Heart left ventricle (tissue), 16 donors: ENCODE data around the gene SUMO3. TPM values are rescaled to one million over a fixed set of nuclear protein-coding genes. Genes with fewer than 3 reads are reported as not detected.
A peak's percentile ranks its signal among the peaks of the same experiment; 100 is the strongest.

ENCODE experiments used
- ATAC-seq, 4 donors: fragments of 200-7000 bp; cut with Tn5 transposase; one replicate each; pipeline ENCODE4 v1.9.1; 2020 to 2022; ENCODE audit warnings: moderate library complexity in 4 of 4, mild to moderate bottlenecking in 3 of 4, moderate number of reproducible peaks in 1 of 4
- DNase-seq, 5 donors: peaks; one replicate each; pipeline ENCODE4 v3.0.0-alpha.2; 2020
- H3K27ac ChIP-seq, 12 donors: fragments of 200-600 bp; sonication (generic) in 4 of 12; one replicate each; pipeline versions ENCODE4 v1.5.0 to v1.8.0; 2016 to 2022; ENCODE audit warnings: mild to moderate bottlenecking in 2 of 12
- H3K27me3 ChIP-seq, 9 donors: fragments of 200-600 bp; sonication (generic) in 2 of 9; one replicate each; pipeline versions ENCODE4 v1.5.1 to v1.8.0; 2016 to 2022; ENCODE audit warnings: mild to moderate bottlenecking in 3 of 9
- H3K36me3 ChIP-seq, 9 donors: fragments of 200-600 bp; sonication (generic) in 2 of 9; one replicate each; pipeline versions ENCODE4 v1.5.0 to v1.8.0; 2018 to 2022; ENCODE audit warnings: mild to moderate bottlenecking in 2 of 9
- H3K4me1 ChIP-seq, 12 donors: fragments of 200-600 bp; sonication (generic) in 4 of 12; one replicate each; pipeline versions ENCODE4 v1.5.0 to v1.8.0; 2016 to 2022; ENCODE audit warnings: mild to moderate bottlenecking in 3 of 12
- H3K4me3 ChIP-seq, 12 donors: fragments of 200-600 bp; sonication (generic) in 4 of 12; one replicate each; pipeline versions ENCODE4 v1.5.0 to v1.8.0; 2017 to 2022; ENCODE audit warnings: mild to moderate bottlenecking in 9 of 12, moderate library complexity in 4 of 12
- H3K9me3 ChIP-seq, 12 donors: fragments of 200-600 bp; sonication (generic) in 4 of 12; one replicate each; pipeline versions ENCODE4 v1.5.0 to v1.8.0; 2016 to 2022; ENCODE audit warnings: mild to moderate bottlenecking in 1 of 12
- POLR2A ChIP-seq, 2 donors: fragments of 450-650 bp; IDR thresholded peaks; one replicate each; pipeline ENCODE4 v1.6.1; 2017; ENCODE audit warnings: antibody characterized with exemption in 2 of 2, mild to moderate bottlenecking in 2 of 2, moderate library complexity in 2 of 2
- WGBS, 4 donors: extraction: QIAGEN DNeasy Blood & Tissue Kit in 2 of 4; methylation state at CpG; one replicate each; pipeline versions ENCODE4 v1.1.5 to v1.1.7; 2013 to 2018; 5-methylcytosine and 5-hydroxymethylcytosine counted together
- intact Hi-C, 10 donors: fragments of 100-400 bp; cut with DNase I; formaldehyde crosslinking; loops; one replicate each; pipeline versions ENCODE4 v1.11.1 to v1.14.2; 2022
- polyA plus RNA-seq, 2 donors: library from polyadenylated mRNA; stranded (reverse); fragments of 200-250 nt; gene quantifications; one replicate each; pipeline ENCODE4 v1.2.3, GENCODE V29; 2013
- total RNA-seq, 9 donors: library from RNA; depleted of rRNA in 2 of 9; stranded (reverse); fragments of >200 nt in 2 of 9; fragmentation: NEBNext Ultra II Directional in 3 of 9; extraction: Animal tissue kit (Norgen Biotek cat#: 25700) in 3 of 9; gene quantifications; one replicate each; pipeline versions ENCODE4 v1.1.0 to v1.2.4, GENCODE V29; 2016 to 2023
- TF ChIP-seq, protein P1 (sequence below), 12 donors: fragments of 200-600 bp; sonication (generic) in 4 of 12; IDR thresholded peaks; one replicate each; pipeline versions ENCODE4 v1.5.0 to v1.8.0; 2018 to 2022; ENCODE audit warnings: antibody characterized with exemption in 12 of 12, mild to moderate bottlenecking in 5 of 12
- donor health status: ischemic (EF 13 %, LVEDD 7.1; RV severe dilation, severe dysfunction).
- donor health status: healthy with polysubstance abuse.
- donor health status: DM: no; HTN: yes; CAD: no.
- donor health status: DM: no; HTN: no; CAD: no.
- donor health status: ischemic (EF 25% LVEDD 6.9; RV normal size, moderate dysfunction).
- donor health status: ischemic (EF 25% LVEDD 5.7; RV mildly dilated, moderate dysfunction).
- donor health status: healthy.
- donor health status: DM: yes; HTN: yes; CAD: no.
- donor health status: ischemic (EF 35%, LVEDD 5.7; RV mildly dilated, moderate dysfunction).
- donor health status: nonischemic (EF 11% LVEDD 7.7; RV severe dilation, severe dysfunction).
- donor health status: DM: yes; HTN: yes; CAD: no.
- donor health status: PGD.
- donor health status: ischemic (EF 29% LVEDD 5.4; RV normal size, mild dysfunction).
- donor health status: nonischemic (EF 23%, LVEDD 6.1; RV moderate dilation, normal function).

SUMO3 gene
- total and polyA plus RNA-seq, 11 donors, result 22.0 to 108 (median 78.1) TPM

DNA sequence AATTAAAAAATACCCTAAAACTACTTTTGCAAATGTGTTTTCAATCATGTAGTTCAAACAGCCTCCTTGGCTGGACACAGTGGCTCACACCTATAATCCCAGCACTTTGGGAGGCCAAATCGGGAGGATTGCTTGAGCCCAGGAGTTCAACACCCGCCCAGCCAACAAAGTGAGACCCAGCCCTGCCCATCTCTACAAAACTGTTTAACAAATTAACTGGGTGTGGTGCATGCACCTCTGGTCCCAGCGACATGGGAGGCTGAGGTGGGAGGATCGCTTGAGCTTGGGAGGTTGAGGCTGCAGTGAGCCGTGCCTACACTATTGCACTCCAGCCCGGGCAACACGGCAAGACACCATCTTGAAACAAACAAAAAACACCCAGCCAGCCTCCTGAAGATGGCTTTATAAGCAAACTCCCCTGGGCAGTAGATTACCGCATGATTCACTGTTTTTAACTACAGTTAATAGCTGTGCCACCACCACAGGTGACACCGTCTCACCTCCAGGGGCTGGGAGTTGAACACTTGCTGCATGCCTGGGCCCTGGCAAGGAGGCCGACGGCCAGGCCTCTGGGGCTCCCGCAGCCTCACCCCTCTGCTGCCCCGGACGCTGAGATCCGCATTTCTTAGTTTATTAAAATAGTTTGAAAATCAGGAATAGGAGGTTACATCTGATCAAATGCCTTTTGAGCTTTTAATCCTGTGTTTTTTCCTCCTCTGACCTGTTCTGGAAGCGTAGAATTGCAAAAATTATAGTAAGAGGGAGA, 39.4 kb upstream of the SUMO3 start:
- peaks cover 4 to 55% (median 28%) of the 10 kb centered on the region in 12 donors for H3K4me1 ChIP-seq
- DNase-seq, result no peak

DNA sequence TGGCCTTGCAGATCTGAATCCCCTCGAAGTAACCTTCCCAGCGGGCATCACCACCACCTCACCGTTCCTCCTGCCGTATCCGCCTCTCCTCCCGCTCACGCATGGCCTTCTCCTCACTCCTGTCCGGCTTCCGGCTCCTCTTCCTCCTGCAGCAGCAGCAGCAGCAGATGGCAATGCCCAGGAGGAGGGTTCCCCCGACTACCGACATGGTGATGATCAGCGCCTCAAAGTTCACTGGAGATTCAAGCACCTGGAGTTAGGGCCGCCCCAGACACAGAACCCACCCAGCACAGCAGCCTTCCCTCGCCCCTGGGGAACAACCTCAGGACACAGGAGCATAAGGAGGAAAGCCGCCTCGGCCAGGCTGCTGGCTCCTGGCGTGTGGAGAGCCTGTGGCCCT, 38.3 kb upstream of the SUMO3 start:
- Histone ChIP-seq H3K9me3 (no peaks in the 10 kb centered on the region), H3K27me3 (no peaks in the 10 kb centered on the region), H3K27ac (peak overlapping the region in 2 of 12 donors; percentile 29 to 58), H3K36me3 (peaks cover 0 to 100% (median 87%) of the 10 kb centered on the region in 9 donors), H3K4me3 (no peak overlapping the region), H3K4me1 (peaks cover 4 to 54% (median 24%) of the 10 kb centered on the region in 12 donors)
- 90 to 93% (median 91%) methylated on average over 17 of the region's 17 CpGs for WGBS, 4 donors
- TF ChIP-seq, protein P1, sequence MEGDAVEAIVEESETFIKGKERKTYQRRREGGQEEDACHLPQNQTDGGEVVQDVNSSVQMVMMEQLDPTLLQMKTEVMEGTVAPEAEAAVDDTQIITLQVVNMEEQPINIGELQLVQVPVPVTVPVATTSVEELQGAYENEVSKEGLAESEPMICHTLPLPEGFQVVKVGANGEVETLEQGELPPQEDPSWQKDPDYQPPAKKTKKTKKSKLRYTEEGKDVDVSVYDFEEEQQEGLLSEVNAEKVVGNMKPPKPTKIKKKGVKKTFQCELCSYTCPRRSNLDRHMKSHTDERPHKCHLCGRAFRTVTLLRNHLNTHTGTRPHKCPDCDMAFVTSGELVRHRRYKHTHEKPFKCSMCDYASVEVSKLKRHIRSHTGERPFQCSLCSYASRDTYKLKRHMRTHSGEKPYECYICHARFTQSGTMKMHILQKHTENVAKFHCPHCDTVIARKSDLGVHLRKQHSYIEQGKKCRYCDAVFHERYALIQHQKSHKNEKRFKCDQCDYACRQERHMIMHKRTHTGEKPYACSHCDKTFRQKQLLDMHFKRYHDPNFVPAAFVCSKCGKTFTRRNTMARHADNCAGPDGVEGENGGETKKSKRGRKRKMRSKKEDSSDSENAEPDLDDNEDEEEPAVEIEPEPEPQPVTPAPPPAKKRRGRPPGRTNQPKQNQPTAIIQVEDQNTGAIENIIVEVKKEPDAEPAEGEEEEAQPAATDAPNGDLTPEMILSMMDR (IDR thresholded peaks at IDR 0.05), result no peak
- TF ChIP-seq POLR2A (IDR thresholded peaks at IDR 0.05), result no peak
- ATAC-seq (no peak), DNase-seq (no peak)
- intact Hi-C loops, result no loop called here

More for the DNA sequence above, 39.4 kb upstream of the SUMO3 start:
- no peaks in the 10 kb centered on the region for H3K9me3 ChIP-seq
- TF ChIP-seq, protein P1 (IDR thresholded peaks at IDR 0.05), result no peak
- TF ChIP-seq POLR2A (IDR thresholded peaks at IDR 0.05), result no peak
- ATAC-seq, result no peak
- no peaks in the 10 kb centered on the region for H3K27me3 ChIP-seq
- H3K27ac ChIP-seq, result peak overlapping the region in 4 of 12 donors; percentile 14 to 60 (median 40)
- no peak overlapping the region for H3K4me3 ChIP-seq
- 89 to 97% (median 92%) methylated on average over 16 of the region's 16 CpGs for WGBS, 4 donors
- peaks cover 0 to 99% (median 84%) of the 10 kb centered on the region in 9 donors for H3K36me3 ChIP-seq
- intact Hi-C loops, result no loop called here

DNA sequence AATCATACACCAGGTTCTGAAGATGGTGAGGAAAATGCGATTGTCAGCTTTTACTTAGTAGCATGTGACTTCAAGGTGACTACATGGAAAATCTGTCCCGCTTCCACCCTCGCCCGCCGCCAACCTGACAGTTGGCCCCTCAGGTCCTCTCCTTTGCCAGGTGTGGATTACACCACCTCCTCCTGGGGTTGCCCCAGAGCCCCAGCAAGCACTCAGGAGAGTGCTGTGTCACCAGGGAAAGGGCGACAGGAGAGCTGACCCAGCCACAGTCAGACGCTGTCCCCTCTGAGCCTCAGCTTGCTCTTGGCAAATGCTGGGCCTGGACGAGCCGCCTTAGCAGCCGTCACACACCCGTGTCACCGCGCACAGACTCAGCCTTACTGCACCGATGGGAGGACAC, 37.7 kb upstream of the SUMO3 start:
- no peaks in the 10 kb centered on the region for H3K27me3 ChIP-seq
- no peaks in the 10 kb centered on the region for H3K9me3 ChIP-seq
- TF ChIP-seq, protein P1 (IDR thresholded peaks at IDR 0.05), result no peak
- TF ChIP-seq POLR2A (IDR thresholded peaks at IDR 0.05), result no peak
- no peak overlapping the region for H3K4me3 ChIP-seq
- ATAC-seq (peak in 3 of 4 donors; percentile 25 to 67 (median 60)), DNase-seq (peak in 1 of 5 donors; percentile 64)
- H3K4me1 ChIP-seq, result peaks cover 4 to 55% (median 24%) of the 10 kb centered on the region in 12 donors
- H3K36me3 ChIP-seq, result peaks cover 0 to 100% (median 88%) of the 10 kb centered on the region in 9 donors
- peak overlapping the region in 5 of 12 donors; percentile 13 to 58 (median 35) for H3K27ac ChIP-seq
- 67 to 82% (median 79%) methylated on average over 14 of the region's 14 CpGs for WGBS, 4 donors
- intact Hi-C loops, result no loop called here

DNA sequence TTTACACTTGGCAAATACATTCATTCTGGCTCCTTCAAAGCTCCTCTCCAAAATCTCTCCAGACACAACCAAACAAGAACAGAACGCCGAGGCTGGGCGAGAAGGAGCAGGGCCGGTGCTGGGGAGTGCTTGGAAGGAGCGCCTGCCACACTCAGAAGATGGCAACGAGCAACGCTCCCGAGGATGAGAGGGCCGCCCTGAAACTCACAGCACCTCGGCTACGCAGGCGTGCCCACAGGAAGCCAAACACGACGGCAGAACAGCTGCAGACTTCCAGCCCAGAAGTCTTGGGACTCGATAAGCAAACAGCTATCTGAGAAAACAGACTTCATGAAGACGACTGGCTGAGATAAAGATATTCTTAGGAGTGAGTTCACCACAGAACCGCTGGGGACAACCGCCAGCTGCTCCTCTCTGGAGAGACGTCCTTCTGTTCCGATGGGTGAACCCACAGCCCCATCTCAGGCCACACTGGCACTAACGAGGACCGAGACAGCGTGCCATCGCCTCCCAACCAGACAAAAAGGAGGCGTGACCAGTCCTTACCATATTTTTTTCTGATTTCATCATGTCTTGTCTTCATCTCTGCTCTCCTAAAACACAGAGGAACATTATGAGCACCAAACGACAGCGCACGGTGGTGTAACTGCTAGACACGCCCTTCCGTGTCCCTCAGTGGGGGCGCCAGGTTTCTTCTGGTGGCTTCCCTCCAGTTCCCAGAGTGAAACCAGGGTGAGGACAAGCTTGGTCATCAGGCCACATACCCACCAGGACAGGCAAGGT, 37.0 kb upstream of the SUMO3 start:
- Histone ChIP-seq H3K4me1 (peaks cover 4 to 55% (median 24%) of the 10 kb centered on the region in 12 donors), H3K4me3 (no peak overlapping the region), H3K27me3 (no peaks in the 10 kb centered on the region), H3K27ac (peak overlapping the region in 6 of 12 donors; percentile 29 to 58 (median 40)), H3K9me3 (no peaks in the 10 kb centered on the region), H3K36me3 (peaks cover 0 to 100% (median 88%) of the 10 kb centered on the region in 9 donors)
- no peak for TF ChIP-seq POLR2A (IDR thresholded peaks at IDR 0.05)
- TF ChIP-seq, protein P1 (IDR thresholded peaks at IDR 0.05), result no peak
- intact Hi-C loops, result loop anchor here in 2 of 10 donors (5.0 kb wide), 1 partner anchor 38 kb away; the partner anchor contains the start of gene SUMO3 (in 2 of the 2)
- WGBS, 4 donors, result 68 to 77% (median 74%) methylated on average over 31 of the region's 31 CpGs
- DNase-seq (no peak), ATAC-seq (peak in 1 of 4 donors; percentile 6)
